Measurements from ENCODE around the gene LOXL4. TPM values are rescaled to one million over a fixed set of nuclear protein-coding genes. Genes with fewer than 3 reads are reported as not detected.

The LOXL4 gene
- total RNA-seq, 3 donors from 2014 or later (not counting 1 experiment from before 2014, with no cell fraction given) = 0.23 TPM; not detected in 2

DNA sequence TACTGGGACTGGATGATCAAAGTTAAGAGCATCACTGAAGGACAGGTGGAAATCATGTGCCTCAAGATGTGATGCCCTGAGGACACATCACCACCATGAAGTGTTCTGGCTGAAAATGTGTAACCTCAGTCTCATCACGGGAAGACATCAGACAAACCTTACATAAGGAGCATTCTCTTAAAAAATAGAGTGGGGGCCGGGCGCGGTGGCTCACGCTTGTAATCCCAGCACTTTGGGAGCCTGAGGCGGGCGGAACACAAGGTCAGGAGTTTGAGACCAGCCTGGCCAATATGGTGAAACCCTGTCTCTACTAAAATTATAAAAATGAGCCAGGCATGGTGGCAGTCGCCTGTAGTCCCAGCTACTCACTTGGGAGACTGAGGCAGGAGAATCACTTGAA is 65.6 kb downstream of the LOXL4 start:
- H3K36me3 Mint-ChIP-seq = no peaks in the 10 kb centered on the region
- intact Hi-C loops (cut with micrococcal nuclease) = no loop called here
- no peak overlapping the region for H3K4me3 Mint-ChIP-seq
- H3K4me1 Mint-ChIP-seq = peaks cover 16 to 21% of the 10 kb centered on the region in 2 donors
- no peaks in the 10 kb centered on the region for H3K27me3 Mint-ChIP-seq (ENCODE audit: low read depth in 2 of 2)
- H3K27ac Mint-ChIP-seq = no peak overlapping the region
- ATAC-seq (no peak), DNase-seq (no peak)
- Histone ChIP-seq H3K9me3 (ENCODE audit: control insufficient read depth, insufficient read depth, low read length) (no peaks in the 10 kb centered on the region), H3K4me3 (ENCODE audit: low read length) (no peak overlapping the region), H3K27me3 (ENCODE audit: control insufficient read depth, insufficient read depth, low read length) (no peaks in the 10 kb centered on the region), H3K27ac (ENCODE audit: low read length) (no peak overlapping the region), H3K4me1 (ENCODE audit: control insufficient read depth, insufficient read depth, low read length) (no peaks in the 10 kb centered on the region), H3K36me3 (ENCODE audit: control insufficient read depth, insufficient read depth, low read length) (no peaks in the 10 kb centered on the region)
- no peaks in the 10 kb centered on the region for H3K9me3 Mint-ChIP-seq
- WGBS (ENCODE audit: insufficient coverage) = 97% methylated on average over 8 of the region's 8 CpGs
- TF ChIP-seq, protein P1, sequence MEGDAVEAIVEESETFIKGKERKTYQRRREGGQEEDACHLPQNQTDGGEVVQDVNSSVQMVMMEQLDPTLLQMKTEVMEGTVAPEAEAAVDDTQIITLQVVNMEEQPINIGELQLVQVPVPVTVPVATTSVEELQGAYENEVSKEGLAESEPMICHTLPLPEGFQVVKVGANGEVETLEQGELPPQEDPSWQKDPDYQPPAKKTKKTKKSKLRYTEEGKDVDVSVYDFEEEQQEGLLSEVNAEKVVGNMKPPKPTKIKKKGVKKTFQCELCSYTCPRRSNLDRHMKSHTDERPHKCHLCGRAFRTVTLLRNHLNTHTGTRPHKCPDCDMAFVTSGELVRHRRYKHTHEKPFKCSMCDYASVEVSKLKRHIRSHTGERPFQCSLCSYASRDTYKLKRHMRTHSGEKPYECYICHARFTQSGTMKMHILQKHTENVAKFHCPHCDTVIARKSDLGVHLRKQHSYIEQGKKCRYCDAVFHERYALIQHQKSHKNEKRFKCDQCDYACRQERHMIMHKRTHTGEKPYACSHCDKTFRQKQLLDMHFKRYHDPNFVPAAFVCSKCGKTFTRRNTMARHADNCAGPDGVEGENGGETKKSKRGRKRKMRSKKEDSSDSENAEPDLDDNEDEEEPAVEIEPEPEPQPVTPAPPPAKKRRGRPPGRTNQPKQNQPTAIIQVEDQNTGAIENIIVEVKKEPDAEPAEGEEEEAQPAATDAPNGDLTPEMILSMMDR (IDR thresholded peaks at IDR 0.05) = no peak

- no peaks in the 10 kb centered on the region for H3K27me3 ChIP-seq (ENCODE audit: control insufficient read depth, insufficient read depth, low read length)
- 97% methylated on average over 5 of the region's 5 CpGs for WGBS (ENCODE audit: insufficient coverage)
- no peak for DNase-seq
- Mint-ChIP-seq H3K36me3 (no peaks in the 10 kb centered on the region), H3K27me3 (ENCODE audit: low read depth in 2 of 2) (no peaks in the 10 kb centered on the region), H3K4me3 (no peak overlapping the region), H3K9me3 (no peaks in the 10 kb centered on the region), H3K27ac (no peak overlapping the region), H3K4me1 (peaks cover 22 to 25% of the 10 kb centered on the region in 2 donors)
- ATAC-seq = no peak
- no peaks in the 10 kb centered on the region for H3K36me3 ChIP-seq (ENCODE audit: control insufficient read depth, insufficient read depth, low read length)
- TF ChIP-seq, protein P1 (IDR thresholded peaks at IDR 0.05) = no peak
- intact Hi-C loops (cut with micrococcal nuclease) = no loop called here
- no peak overlapping the region for H3K4me3 ChIP-seq (ENCODE audit: low read length)
- no peaks in the 10 kb centered on the region for H3K4me1 ChIP-seq (ENCODE audit: control insufficient read depth, insufficient read depth, low read length)
- H3K9me3 ChIP-seq (ENCODE audit: control insufficient read depth, insufficient read depth, low read length) = no peaks in the 10 kb centered on the region
- H3K27ac ChIP-seq (ENCODE audit: low read length) = no peak overlapping the region
Observed at GRCh38 chr10:98201760-98202159, 66.2 kb downstream of the LOXL4 start.

Other genes with a start within 250 kb of the LOXL4 start
- not detected for gene CRTAC1, start 237.6 kb downstream of the LOXL4 start, total RNA-seq
- 10 to 100 TPM; 17.9 to 25.6 (median 23.3) TPM for gene R3HCC1L, start 133.5 kb downstream of the LOXL4 start, total RNA-seq
- 10 to 100 TPM; 20.8 to 28.2 (median 28.0) TPM for gene PYROXD2, start 147.0 kb upstream of the LOXL4 start, total RNA-seq
- gene HPS1, start 178.7 kb upstream of the LOXL4 start, total RNA-seq = 100 to 1,000 TPM in 2 of 3 donors, 10 to 100 TPM in 1; 92.4 to 103 (median 102) TPM